HL-60 (cell line): ENCODE measurements around the gene LEMD2.

ENCODE experiments used
- DNase-seq, 2 experiments: peaks; one replicate each; pipeline ENCODE4 v3.0.0-alpha.2; 2010 to 2020; ENCODE audit warnings: low read depth in 1 of 2, low spot score in 1 of 2
- H3K27ac ChIP-seq: fragments of 250-450 bp; sonication (Bioruptor Pico); replicated peaks from 2 replicates; pipeline ENCODE4 v1.5.1; 2020; ENCODE audit warnings: mild to moderate bottlenecking, moderate library complexity
- H3K27me3 ChIP-seq: fragments of 250-450 bp; sonication (Bioruptor Pico); 2 replicates; pipeline ENCODE4 v1.5.1; 2021; ENCODE audit warnings: mild to moderate bottlenecking, moderate library complexity; ENCODE audit not compliant: insufficient read depth, poor library complexity, severe bottlenecking
- H3K4me3 ChIP-seq: replicated peaks from 2 replicates; pipeline ENCODE4 v1.5.1; 2011; ENCODE audit warnings: mild to moderate bottlenecking, control low read depth, low read length; ENCODE audit not compliant: insufficient read depth
- CTCF ChIP-seq: IDR thresholded peaks from one replicate; pipeline ENCODE4 v1.5.1; 2011; ENCODE audit warnings: low read length, control low read depth, inconsistent platforms; ENCODE audit not compliant: insufficient read depth
- GABPA ChIP-seq: IDR thresholded peaks from 2 replicates; pipeline ENCODE4 v1.6.1; 2012; ENCODE audit warnings: low read depth
- POLR2AphosphoS5 ChIP-seq: IDR thresholded peaks from 2 replicates; pipeline ENCODE4 v1.6.1; 2012; ENCODE audit warnings: low read depth
- REST ChIP-seq: IDR thresholded peaks from 2 replicates; pipeline ENCODE4 v1.6.1; 2012; ENCODE audit warnings: low read depth; ENCODE audit not compliant: insufficient replicate concordance
- SPI1 ChIP-seq: IDR thresholded peaks from 2 replicates; pipeline ENCODE4 v1.6.1; 2012; ENCODE audit warnings: low read depth, mild to moderate bottlenecking, borderline replicate concordance

The LEMD2 gene

GRCh38 chr6:33801611-33802010, 12.7 kb upstream of the LEMD2 start:
- TF ChIP-seq REST: no peak
- no peak overlapping the region for H3K4me3 ChIP-seq
- no peak for DNase-seq
- H3K27ac ChIP-seq: no peak overlapping the region
- peaks cover 6% of the 10 kb centered on the region for H3K27me3 ChIP-seq

- H3K27me3 ChIP-seq: peaks cover 6% of the 10 kb centered on the region
- DNase-seq: no peak
- TF ChIP-seq POLR2AphosphoS5 (no peak), REST (no peak), GABPA (no peak), CTCF (no peak), SPI1 (no peak)
- H3K4me3 ChIP-seq: no peak overlapping the region
- H3K27ac ChIP-seq: no peak overlapping the region
These were observed 11.5 kb upstream of the LEMD2 start for GRCh38 chr6:33800248-33800969.

GRCh38 chr6:33799454-33800113, 10.7 kb upstream of the LEMD2 start:
- Histone ChIP-seq H3K27me3 (peaks cover 5% of the 10 kb centered on the region), H3K4me3 (no peak overlapping the region), H3K27ac (no peak overlapping the region)
- TF ChIP-seq SPI1: no peak
- no peak for TF ChIP-seq GABPA
- no peak for TF ChIP-seq REST
- TF ChIP-seq CTCF: no peak
- TF ChIP-seq POLR2AphosphoS5: no peak
- DNase-seq: no peak
